Measurements from ENCODE around the gene TMEM181. TPM values are rescaled to one million over a fixed set of nuclear protein-coding genes. Genes with fewer than 3 reads are reported as not detected.
"Not testable (repeated sequence)": the region's sequence is repeated elsewhere in the genome, so short reads cannot be mapped to it uniquely, and the experiment has no call there.

Gene TMEM181
- total RNA-seq, 3 donors from 2014 or later = 11.4 to 13.2 (median 12.0) TPM

DNA sequence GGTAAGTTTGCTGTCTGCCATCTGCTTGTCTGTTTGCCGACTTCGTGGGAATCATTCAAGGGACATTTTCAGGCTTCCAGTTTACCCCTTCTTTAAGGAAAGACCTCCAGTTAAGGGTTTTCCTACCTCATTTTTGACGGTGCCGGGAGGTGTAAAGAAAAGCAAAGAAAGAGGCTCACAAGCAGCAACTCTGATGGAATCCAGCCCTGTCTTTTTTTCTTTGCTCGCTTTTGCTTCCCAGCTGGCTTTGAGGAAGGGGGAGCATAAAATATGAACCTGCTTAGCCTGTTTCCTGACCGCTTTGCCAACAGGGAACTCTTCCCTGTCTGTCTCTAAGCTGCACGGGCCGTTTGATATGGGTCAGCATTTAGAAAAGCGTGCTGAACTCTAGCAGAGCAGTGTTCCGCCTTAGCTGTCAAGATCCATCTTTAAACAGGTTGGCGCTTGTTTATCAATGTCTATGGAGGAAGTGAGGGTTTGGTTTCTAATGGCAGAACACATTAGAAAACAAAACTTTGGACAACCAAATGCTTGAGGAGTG is 103.8 kb downstream of the TMEM181 start:
- Mint-ChIP-seq H3K4me3 (peak overlapping the region; percentile 53), H3K36me3 (ENCODE audit: insufficient read depth) (peaks cover 33% of the 10 kb centered on the region), H3K9me3 (no peaks in the 10 kb centered on the region), H3K27me3 (ENCODE audit: low read depth) (no peaks in the 10 kb centered on the region), H3K4me1 (ENCODE audit: low read depth) (peaks cover 19% of the 10 kb centered on the region)
- no peak for ATAC-seq
- no peak for DNase-seq

DNA sequence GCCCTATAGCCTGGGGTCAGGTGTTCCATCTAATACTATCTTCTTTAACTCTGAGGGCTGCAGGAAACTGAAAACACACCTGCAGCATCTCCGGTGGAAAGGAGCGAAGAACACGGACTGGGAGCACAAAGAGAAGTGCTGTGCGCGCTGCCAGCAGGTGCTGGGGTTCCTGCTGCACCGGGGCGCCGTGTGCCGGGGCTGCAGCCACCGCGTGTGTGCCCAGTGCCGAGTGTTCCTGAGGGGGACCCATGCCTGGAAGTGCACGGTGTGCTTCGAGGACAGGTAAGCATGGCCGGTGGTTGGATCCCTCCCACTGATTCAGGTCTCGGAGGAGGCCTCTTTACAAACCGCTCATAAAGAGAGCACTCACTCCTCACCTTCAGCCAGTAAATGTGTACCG is 105.4 kb downstream of the TMEM181 start:
- peaks cover 15% of the 10 kb centered on the region for H3K4me1 Mint-ChIP-seq (ENCODE audit: low read depth)
- H3K9me3 Mint-ChIP-seq = no peaks in the 10 kb centered on the region
- peaks cover 40% of the 10 kb centered on the region for H3K36me3 Mint-ChIP-seq (ENCODE audit: insufficient read depth)
- H3K27me3 Mint-ChIP-seq (ENCODE audit: low read depth) = no peaks in the 10 kb centered on the region
- no peak for DNase-seq
- no peak overlapping the region for H3K4me3 Mint-ChIP-seq
- ATAC-seq = no peak

DNA sequence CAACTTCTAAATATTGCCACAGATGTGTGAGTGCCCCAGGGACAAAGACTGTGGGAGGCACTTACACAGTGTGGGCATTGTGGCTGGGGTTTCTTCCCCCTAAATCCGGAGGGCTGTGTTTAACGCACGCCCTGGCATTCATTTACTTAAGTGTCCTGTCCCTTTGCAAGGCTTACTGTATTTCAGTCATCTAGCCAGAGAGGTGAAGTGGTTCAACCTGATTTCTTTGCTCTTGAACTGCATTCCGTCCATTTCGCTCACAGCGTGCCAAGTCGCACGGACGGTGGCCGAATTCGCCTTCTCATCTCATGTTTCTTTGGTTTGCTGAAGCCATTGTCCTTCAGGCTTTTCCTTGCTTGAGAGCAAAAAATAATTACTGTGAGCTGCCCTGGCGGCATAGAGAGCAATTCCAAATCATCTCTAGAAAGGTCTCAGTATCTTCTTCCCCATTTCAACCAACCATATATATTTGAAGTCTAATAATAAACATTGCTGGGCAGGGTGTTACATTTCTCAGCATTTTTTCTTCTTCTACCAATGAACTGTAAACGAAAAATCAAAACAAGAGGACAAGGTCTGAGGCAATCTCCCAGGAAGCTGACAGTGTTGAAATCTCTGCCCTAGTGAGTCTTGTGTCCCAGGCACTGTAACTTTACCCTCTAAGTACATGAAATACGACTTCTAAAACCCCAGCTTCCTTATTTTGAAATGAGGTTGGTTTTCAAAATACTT is 106.9 kb downstream of the TMEM181 start:
- Mint-ChIP-seq H3K4me3 (no peak overlapping the region), H3K36me3 (ENCODE audit: insufficient read depth) (peaks cover 42% of the 10 kb centered on the region)
- ATAC-seq = no peak

GRCh38 chr6:158667360-158667981 is 107.6 kb downstream of the TMEM181 start:
- no peaks in the 10 kb centered on the region for H3K9me3 Mint-ChIP-seq
- no peak overlapping the region for H3K4me3 Mint-ChIP-seq
- peaks cover 41% of the 10 kb centered on the region for H3K36me3 Mint-ChIP-seq (ENCODE audit: insufficient read depth)

More for the DNA sequence above, 106.9 kb downstream of the TMEM181 start:
- DNase-seq = no peak
- Mint-ChIP-seq H3K27me3 (ENCODE audit: low read depth) (no peaks in the 10 kb centered on the region), H3K4me1 (ENCODE audit: low read depth) (peaks cover 6% of the 10 kb centered on the region), H3K9me3 (no peaks in the 10 kb centered on the region)

DNA sequence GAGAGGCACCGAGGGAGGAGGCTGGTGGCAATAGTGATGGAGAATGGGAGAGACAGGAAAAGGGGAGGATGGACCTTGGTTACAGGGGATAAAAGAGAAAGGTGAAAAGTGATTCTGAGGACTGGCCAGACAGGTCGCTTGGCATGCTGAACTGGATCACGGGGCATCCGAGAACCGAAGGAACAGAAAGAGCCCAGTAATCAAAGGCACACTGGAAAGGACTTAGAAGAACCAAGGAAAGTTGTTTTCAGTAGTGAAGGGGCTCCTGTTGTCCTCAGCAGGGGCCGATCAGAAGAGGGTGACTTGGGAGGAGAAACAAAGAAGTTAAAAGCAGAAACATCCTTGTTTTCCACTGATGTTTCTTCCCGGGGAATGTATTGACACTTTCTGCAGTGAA is 108.8 kb downstream of the TMEM181 start:
- H3K9me3 Mint-ChIP-seq = no peaks in the 10 kb centered on the region
- H3K4me1 Mint-ChIP-seq (ENCODE audit: low read depth) = peaks cover 6% of the 10 kb centered on the region
- no peaks in the 10 kb centered on the region for H3K27me3 Mint-ChIP-seq (ENCODE audit: low read depth)
- no peak for DNase-seq
- no peak overlapping the region for H3K4me3 Mint-ChIP-seq
- no peak for ATAC-seq
- peaks cover 35% of the 10 kb centered on the region for H3K36me3 Mint-ChIP-seq (ENCODE audit: insufficient read depth)

More at GRCh38 chr6:158667360-158667981, 107.6 kb downstream of the TMEM181 start:
- H3K4me1 Mint-ChIP-seq (ENCODE audit: low read depth) = peaks cover 6% of the 10 kb centered on the region
- no peaks in the 10 kb centered on the region for H3K27me3 Mint-ChIP-seq (ENCODE audit: low read depth)
- ATAC-seq (no peak), DNase-seq (no peak)

- H3K4me1 Mint-ChIP-seq (ENCODE audit: low read depth) = peaks cover 7% of the 10 kb centered on the region
- ATAC-seq (no peak), DNase-seq (no peak)
- H3K9me3 Mint-ChIP-seq = no peaks in the 10 kb centered on the region
- no peaks in the 10 kb centered on the region for H3K27me3 Mint-ChIP-seq (ENCODE audit: low read depth)
- peaks cover 40% of the 10 kb centered on the region for H3K36me3 Mint-ChIP-seq (ENCODE audit: insufficient read depth)
- H3K4me3 Mint-ChIP-seq = no peak overlapping the region
Observed at GRCh38 chr6:158669145-158670035, 109.5 kb downstream of the TMEM181 start.

- not testable (repeated sequence) for H3K4me3 Mint-ChIP-seq; H3K4me1 Mint-ChIP-seq (ENCODE audit: low read depth); H3K27me3 Mint-ChIP-seq (ENCODE audit: low read depth); DNase-seq; ATAC-seq; H3K9me3 Mint-ChIP-seq
- peaks cover 37% of the 10 kb centered on the region for H3K36me3 Mint-ChIP-seq (ENCODE audit: insufficient read depth)
Observed at GRCh38 chr6:158672119-158672518, 112.2 kb downstream of the TMEM181 start.

DNA sequence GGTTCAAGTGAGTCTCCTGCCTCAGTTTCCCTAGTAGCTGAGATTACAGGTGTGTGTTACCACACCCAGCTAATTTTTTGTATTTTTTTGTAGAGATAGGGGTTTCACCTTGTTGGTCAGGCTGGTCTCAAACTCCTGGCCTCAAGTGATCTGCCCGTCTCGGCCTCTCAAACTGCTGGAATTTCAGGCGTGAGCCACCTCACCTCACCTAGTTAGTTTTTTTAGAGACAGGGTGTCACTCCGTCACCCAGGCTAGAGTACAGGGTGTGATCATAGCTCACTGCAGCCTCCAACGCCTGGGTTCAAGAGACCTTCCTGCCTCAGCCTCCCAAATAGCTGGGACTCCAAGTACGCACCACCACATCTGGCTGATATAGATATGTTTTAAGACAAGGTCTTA is 112.8 kb downstream of the TMEM181 start:
- H3K4me1 Mint-ChIP-seq (ENCODE audit: low read depth) = peaks cover 7% of the 10 kb centered on the region
- no peak for DNase-seq
- ATAC-seq = no peak
- H3K9me3 Mint-ChIP-seq = no peaks in the 10 kb centered on the region
- H3K4me3 Mint-ChIP-seq = no peak overlapping the region
- H3K27me3 Mint-ChIP-seq (ENCODE audit: low read depth) = no peaks in the 10 kb centered on the region
- H3K36me3 Mint-ChIP-seq (ENCODE audit: insufficient read depth) = peaks cover 31% of the 10 kb centered on the region

- peaks cover 9% of the 10 kb centered on the region for H3K4me1 Mint-ChIP-seq (ENCODE audit: low read depth)
- no peaks in the 10 kb centered on the region for H3K9me3 Mint-ChIP-seq
- no peak overlapping the region for H3K4me3 Mint-ChIP-seq
- H3K27me3 Mint-ChIP-seq (ENCODE audit: low read depth) = no peaks in the 10 kb centered on the region
- DNase-seq = no peak
- peaks cover 28% of the 10 kb centered on the region for H3K36me3 Mint-ChIP-seq (ENCODE audit: insufficient read depth)
- ATAC-seq = no peak
Observed at GRCh38 chr6:158674342-158675131, 114.6 kb downstream of the TMEM181 start.

DNA sequence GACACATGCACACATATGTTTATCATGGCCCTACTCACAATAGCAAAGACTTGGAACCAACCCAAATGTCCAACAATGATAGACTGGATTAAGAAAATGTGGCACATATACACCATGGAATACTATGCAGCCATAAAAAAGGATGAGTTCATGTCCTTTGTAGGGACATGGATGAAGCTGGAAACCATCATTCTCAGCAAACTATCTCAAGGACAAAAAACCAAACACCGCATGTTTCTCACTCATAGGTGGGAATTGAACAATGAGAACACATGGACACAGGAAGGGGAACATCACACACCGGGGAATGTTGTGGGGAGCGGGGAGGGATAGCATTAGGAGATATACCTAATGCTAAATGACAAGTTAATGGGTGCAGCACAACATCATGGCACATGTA is 117.2 kb downstream of the TMEM181 start:
- not testable (repeated sequence) for H3K4me3 Mint-ChIP-seq; H3K27me3 Mint-ChIP-seq (ENCODE audit: low read depth); DNase-seq; ATAC-seq; H3K4me1 Mint-ChIP-seq (ENCODE audit: low read depth); H3K9me3 Mint-ChIP-seq
- H3K36me3 Mint-ChIP-seq (ENCODE audit: insufficient read depth) = peaks cover 32% of the 10 kb centered on the region

- H3K4me1 Mint-ChIP-seq (ENCODE audit: low read depth) = peaks cover 9% of the 10 kb centered on the region
- peaks cover 39% of the 10 kb centered on the region for H3K36me3 Mint-ChIP-seq (ENCODE audit: insufficient read depth)
- ATAC-seq = no peak
Observed at GRCh38 chr6:158677906-158678578, 118.2 kb downstream of the TMEM181 start.

GRCh38 chr6:158680015-158680414 is 120.1 kb downstream of the TMEM181 start:
- H3K27me3 Mint-ChIP-seq (ENCODE audit: low read depth) = no peaks in the 10 kb centered on the region
- no peak overlapping the region for H3K4me3 Mint-ChIP-seq
- no peaks in the 10 kb centered on the region for H3K9me3 Mint-ChIP-seq
- ATAC-seq = no peak
- H3K4me1 Mint-ChIP-seq (ENCODE audit: low read depth) = peaks cover 21% of the 10 kb centered on the region
- peaks cover 44% of the 10 kb centered on the region for H3K36me3 Mint-ChIP-seq (ENCODE audit: insufficient read depth)
- DNase-seq = no peak

More at GRCh38 chr6:158677906-158678578, 118.2 kb downstream of the TMEM181 start:
- Mint-ChIP-seq H3K4me3 (no peak overlapping the region), H3K27me3 (ENCODE audit: low read depth) (no peaks in the 10 kb centered on the region), H3K9me3 (no peaks in the 10 kb centered on the region)
- DNase-seq = no peak

GRCh38 chr6:158680481-158680880 is 120.6 kb downstream of the TMEM181 start:
- H3K36me3 Mint-ChIP-seq (ENCODE audit: insufficient read depth) = peaks cover 40% of the 10 kb centered on the region
- DNase-seq (no peak), ATAC-seq (no peak)
- no peaks in the 10 kb centered on the region for H3K27me3 Mint-ChIP-seq (ENCODE audit: low read depth)
- H3K4me3 Mint-ChIP-seq = no peak overlapping the region
- H3K4me1 Mint-ChIP-seq (ENCODE audit: low read depth) = peaks cover 23% of the 10 kb centered on the region
- no peaks in the 10 kb centered on the region for H3K9me3 Mint-ChIP-seq
